ENCODE results near the gene NES. TPM values are rescaled to one million over a fixed set of nuclear protein-coding genes. Genes with fewer than 3 reads are reported as not detected.

Gene NES
- 3.0 TPM for total RNA-seq

GRCh38 chr1:156676820-156677615 is at the start of gene NES:
NES (minus strand) TSS chr1:156677407; CDS start chr1:156677264, 143 bp downstream.
- ATAC-seq = peak; percentile 42

- peak; percentile 2 for ATAC-seq
Observed at GRCh38 chr1:156726549-156727226, 49.5 kb upstream of the NES start.

- peak; percentile 62 for ATAC-seq
Observed at GRCh38 chr1:156725683-156726280, 48.6 kb upstream of the NES start.

GRCh38 chr1:156721535-156721934 is 44.3 kb upstream of the NES start:
- no peak for ATAC-seq

GRCh38 chr1:156721131-156721530 is 43.9 kb upstream of the NES start:
- no peak for ATAC-seq

- no peak for ATAC-seq
Observed at GRCh38 chr1:156717351-156717750, 40.1 kb upstream of the NES start.

- ATAC-seq = no peak
Observed at GRCh38 chr1:156714830-156715229, 37.6 kb upstream of the NES start.

- peak; percentile 78 for ATAC-seq
Observed at GRCh38 chr1:156712626-156713025, 35.4 kb upstream of the NES start.

GRCh38 chr1:156711011-156711817 is 34.0 kb upstream of the NES start:
- ATAC-seq = no peak

GRCh38 chr1:156709757-156710489 is 32.7 kb upstream of the NES start:
- peak; percentile 69 for ATAC-seq

GRCh38 chr1:156709031-156709430 is 31.8 kb upstream of the NES start:
- ATAC-seq = no peak

GRCh38 chr1:156708218-156708661 is 31.0 kb upstream of the NES start:
- ATAC-seq = no peak

- no peak for ATAC-seq
Observed at GRCh38 chr1:156707417-156708217, 30.4 kb upstream of the NES start.

GRCh38 chr1:156706657-156707416 is 29.6 kb upstream of the NES start:
- ATAC-seq = peak; percentile 35

GRCh38 chr1:156705918-156706656 is 28.9 kb upstream of the NES start:
- peak; percentile 44 for ATAC-seq

- peak; percentile 11 for ATAC-seq
Observed at GRCh38 chr1:156705321-156705917, 28.2 kb upstream of the NES start, which contains the start of gene CRABP2. CRABP2 (minus strand) TSS chr1:156705583; CDS start chr1:156705446, 137 bp downstream.

- peak; percentile 48 for ATAC-seq
Observed at GRCh38 chr1:156704930-156705320, 27.7 kb upstream of the NES start.

GRCh38 chr1:156704166-156704711 is 27.0 kb upstream of the NES start:
- ATAC-seq = no peak

GRCh38 chr1:156703741-156704140 is 26.5 kb upstream of the NES start:
- no peak for ATAC-seq

Data from esophagus mucosa (tissue), 1 donor.